NCI-H187 treated with DMSO at 0.1 percent for 48 hours (cell line): ENCODE data around the gene GTF3C5.
"Not testable (repeated sequence)": the region's sequence is repeated elsewhere in the genome, so short reads cannot be mapped to it uniquely, and the experiment has no call there.

Source experiments
- DNase-seq: peaks from one replicate; lab custom pipeline; 2025; lab: John Stamatoyannopoulos, UW

GTF3C5 gene

DNA sequence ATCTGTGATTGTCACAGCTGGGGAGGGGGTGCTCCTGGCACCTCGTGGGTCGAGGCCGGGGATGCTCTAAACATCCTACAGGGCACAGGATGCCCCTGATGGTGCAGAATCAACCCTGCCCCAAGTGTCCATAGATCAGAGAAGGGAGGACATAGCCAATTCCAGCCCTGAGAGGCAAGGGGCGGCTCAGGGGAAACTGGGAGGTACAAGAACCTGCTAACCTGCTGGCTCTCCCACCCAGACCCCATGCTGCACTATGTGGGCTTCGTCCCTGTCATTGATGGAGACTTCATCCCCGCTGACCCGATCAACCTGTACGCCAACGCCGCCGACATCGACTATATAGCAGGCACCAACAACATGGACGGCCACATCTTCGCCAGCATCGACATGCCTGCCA, 37.6 kb downstream of the GTF3C5 start:
- DNase-seq = not testable (repeated sequence)

- not testable (repeated sequence) for DNase-seq
Observed at GRCh38 chr9:133070500-133070961, 39.7 kb downstream of the GTF3C5 start.

DNA sequence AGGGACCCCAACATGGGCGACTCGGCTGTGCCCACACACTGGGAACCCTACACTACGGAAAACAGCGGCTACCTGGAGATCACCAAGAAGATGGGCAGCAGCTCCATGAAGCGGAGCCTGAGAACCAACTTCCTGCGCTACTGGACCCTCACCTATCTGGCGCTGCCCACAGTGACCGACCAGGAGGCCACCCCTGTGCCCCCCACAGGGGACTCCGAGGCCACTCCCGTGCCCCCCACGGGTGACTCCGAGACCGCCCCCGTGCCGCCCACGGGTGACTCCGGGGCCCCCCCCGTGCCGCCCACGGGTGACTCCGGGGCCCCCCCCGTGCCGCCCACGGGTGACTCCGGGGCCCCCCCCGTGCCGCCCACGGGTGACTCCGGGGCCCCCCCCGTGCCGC, 40.2 kb downstream of the GTF3C5 start:
- DNase-seq = not testable (repeated sequence)

GRCh38 chr9:133071484-133072150, 40.8 kb downstream of the GTF3C5 start:
- no peak for DNase-seq

DNA sequence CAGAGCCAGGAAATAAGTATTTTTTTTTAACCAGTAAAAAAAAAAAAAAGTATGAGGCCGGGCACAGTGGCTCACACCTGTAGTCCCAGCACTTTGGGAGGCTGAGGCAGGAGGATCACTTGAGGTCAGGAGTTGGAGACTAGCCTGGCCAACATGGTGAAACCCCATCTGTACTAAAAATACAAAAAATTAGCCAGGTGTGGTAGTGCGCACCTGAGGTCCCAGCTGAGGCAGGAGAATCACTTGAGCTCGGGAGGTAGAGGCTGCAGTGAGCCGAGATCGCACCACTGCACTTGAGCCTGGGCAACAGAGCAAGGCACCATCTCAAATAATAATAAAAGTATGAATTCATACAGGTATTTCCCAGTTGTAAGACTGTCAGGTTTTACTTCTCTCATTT, 41.4 kb downstream of the GTF3C5 start:
- not testable (repeated sequence) for DNase-seq

GRCh38 chr9:133073086-133074014, 42.6 kb downstream of the GTF3C5 start:
- no peak for DNase-seq

DNA sequence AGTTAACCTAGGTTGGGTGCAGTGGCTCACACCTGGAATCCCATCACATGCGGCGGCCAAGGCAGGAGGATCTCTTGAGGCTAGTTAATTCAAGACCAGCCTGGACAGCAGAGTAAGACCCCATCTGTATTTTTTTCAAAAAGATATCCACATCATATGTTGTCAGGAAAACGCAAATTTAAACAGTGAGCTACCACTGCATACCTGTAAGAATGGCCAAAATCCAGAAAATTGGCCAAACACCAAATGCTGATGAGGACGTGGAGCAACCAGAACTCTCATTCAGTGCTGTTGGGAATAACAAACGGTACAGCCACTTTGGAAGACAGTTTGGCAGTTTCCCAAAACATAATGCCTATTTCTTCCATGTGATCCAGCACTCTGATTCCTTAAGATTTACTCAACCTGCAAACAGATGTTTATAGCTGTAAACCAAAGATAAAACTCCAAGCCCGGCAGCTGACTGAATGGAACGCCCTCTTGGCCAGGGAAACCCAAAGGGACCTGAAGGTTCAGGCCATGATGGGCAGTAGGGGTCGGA, 43.4 kb downstream of the GTF3C5 start:
- DNase-seq = no peak

GRCh38 chr9:133075925-133076630, 45.3 kb downstream of the GTF3C5 start:
- no peak for DNase-seq

- no peak for DNase-seq
Observed at GRCh38 chr9:133076691-133077090, 45.9 kb downstream of the GTF3C5 start.

- DNase-seq = no peak
Observed at GRCh38 chr9:133078486-133078885, 47.7 kb downstream of the GTF3C5 start.

- DNase-seq = no peak
Observed at GRCh38 chr9:133080161-133080560, 49.4 kb downstream of the GTF3C5 start.

GRCh38 chr9:133080786-133081779, 50.3 kb downstream of the GTF3C5 start:
- DNase-seq = not testable (repeated sequence)

DNA sequence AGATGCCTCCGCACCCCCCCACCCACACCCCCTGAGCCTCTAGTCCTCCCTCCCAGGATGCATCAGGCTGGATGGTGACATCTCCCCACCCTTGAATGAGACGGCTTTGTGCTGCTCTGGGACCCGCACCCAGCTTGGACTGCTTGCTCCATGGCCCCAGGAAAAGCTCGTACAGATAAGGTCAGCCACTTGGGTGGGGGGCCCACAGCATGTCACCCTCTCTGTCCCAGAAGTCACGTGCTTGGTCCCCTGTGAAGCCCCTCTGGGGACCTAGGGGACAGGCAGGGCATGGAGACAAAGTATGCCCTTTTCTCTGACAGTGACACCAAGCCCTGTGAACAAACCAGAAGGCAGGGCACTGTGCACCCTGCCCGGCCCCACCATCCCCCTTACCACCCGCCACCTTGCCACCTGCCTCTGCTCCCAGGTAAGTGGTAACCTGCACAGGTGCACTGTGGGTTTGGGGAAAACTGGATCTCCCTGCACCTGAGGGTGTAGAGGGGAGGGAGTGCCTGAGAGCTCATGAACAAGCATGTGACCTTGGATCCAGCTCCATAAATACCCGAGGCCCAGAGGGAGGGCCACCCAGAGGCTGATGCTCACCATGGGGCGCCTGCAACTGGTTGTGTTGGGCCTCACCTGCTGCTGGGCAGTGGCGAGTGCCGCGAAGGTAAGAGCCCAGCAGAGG, 51.3 kb downstream of the GTF3C5 start:
- DNase-seq = not testable (repeated sequence)

DNA sequence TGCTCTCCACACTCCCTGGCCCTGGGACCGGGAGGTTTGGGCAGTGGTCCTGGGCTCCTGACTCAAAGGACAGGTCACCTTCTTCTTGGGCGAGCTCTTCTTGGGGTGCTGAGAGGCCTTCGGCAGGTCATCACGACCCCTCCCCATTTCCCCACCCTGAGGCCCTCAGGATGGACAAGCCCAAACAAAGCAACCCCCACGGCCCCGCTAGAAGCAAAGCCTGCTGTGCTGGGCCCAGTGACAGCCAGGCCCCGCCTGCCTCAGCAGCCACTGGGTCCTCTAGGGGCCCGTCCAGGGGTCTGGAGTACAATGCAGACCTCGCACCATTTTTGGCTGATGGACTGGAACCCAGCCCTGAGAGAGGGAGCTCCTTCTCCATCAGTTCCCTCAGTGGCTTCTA, 52.9 kb downstream of the GTF3C5 start:
- DNase-seq = not testable (repeated sequence)

DNA sequence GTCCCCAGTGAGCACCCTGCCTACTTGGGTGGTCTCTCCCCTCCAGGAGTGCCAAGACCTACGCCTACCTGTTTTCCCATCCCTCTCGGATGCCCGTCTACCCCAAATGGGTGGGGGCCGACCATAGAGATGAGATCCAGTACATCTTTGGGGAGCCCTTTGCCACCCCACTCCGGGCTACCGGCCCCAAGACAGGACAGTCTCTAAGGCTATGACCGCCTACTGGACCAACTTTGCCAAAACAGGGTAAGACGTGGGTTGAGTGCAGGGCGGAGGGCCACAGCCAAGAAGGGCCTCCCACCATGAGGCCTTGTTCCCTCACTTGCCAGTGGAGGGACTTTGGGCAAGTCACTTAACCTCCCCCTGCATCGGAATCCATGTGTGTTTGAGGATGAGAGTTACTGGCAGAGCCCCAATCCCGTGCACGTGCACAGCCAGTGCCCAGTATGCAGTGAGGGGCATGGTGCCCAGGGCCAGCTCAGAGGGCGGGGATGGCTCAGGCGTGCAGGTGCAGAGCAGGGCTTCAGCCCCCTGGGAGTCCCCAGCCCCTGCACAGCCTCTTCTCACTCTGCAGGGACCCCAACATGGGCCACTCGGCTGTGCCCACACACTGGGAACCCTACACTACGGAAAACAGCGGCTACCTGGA, 55.5 kb downstream of the GTF3C5 start:
- not testable (repeated sequence) for DNase-seq

- DNase-seq = no peak
Observed at GRCh38 chr9:133086894-133087293, 56.1 kb downstream of the GTF3C5 start.

- no peak for DNase-seq
Observed at GRCh38 chr9:133087429-133088145, 56.8 kb downstream of the GTF3C5 start.

DNA sequence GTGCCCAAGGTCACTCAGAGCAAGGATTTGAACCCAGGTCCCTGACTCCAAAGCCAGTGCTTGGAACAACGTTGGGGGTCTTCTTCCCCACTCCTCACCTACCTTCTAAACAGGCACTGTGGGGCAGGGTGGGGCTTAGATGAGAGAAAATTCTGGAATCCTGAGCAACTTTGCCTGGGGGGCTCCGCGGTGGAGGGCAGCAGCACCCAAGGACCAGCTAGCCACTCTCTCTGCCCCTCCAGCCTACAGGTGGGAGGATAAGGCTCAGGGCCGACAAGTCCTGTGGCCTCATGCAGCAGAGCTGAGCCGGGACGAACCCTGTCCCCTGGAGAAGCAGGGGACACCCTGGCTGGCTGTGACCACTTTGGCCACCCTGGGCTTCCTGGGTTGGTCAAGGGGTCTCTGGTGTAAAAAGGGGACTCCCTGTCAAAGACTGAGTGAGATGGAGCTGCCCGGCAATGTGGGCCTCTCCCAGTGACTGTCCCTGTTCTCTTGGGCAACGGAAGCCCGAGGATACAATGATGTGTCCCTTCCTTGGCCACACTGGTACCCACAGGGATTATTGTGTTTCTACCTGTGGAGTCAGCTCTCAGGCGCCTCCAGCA, 57.5 kb downstream of the GTF3C5 start:
- DNase-seq = no peak

- DNase-seq = no peak
Observed at GRCh38 chr9:133088756-133089155, 58.0 kb downstream of the GTF3C5 start.
